Adipocyte (in vitro differentiated cells): ENCODE measurements around the gene CRTAC1.
A peak's percentile ranks its signal among the peaks of the same experiment; 100 is the strongest.

Experiments used
- DNase-seq: peaks from one replicate; pipeline ENCODE4 v3.0.0-alpha.2; 2015; ENCODE audit warnings: low read depth
- H3K27me3 ChIP-seq: replicated peaks from 2 replicates; pipeline ENCODE4 v1.7.0; 2013; ENCODE audit warnings: mild to moderate bottlenecking, low read length, moderate library complexity; ENCODE audit not compliant: control insufficient read depth, insufficient read depth
- H3K36me3 ChIP-seq: 2 replicates; pipeline ENCODE4 v1.7.0; 2013; ENCODE audit warnings: low read length, mild to moderate bottlenecking, moderate library complexity; ENCODE audit not compliant: control insufficient read depth, insufficient read depth, severe bottlenecking
- H3K4me1 ChIP-seq: 2 replicates; pipeline ENCODE4 v1.7.0; 2013; ENCODE audit warnings: mild to moderate bottlenecking, low read length, moderate library complexity; ENCODE audit not compliant: control insufficient read depth, insufficient read depth
- H3K4me3 ChIP-seq: 2 replicates; pipeline ENCODE4 v1.7.0; 2013; ENCODE audit warnings: mild to moderate bottlenecking, low read length, moderate library complexity
- H3K9ac ChIP-seq: 2 replicates; pipeline ENCODE4 v1.7.0; 2013; ENCODE audit warnings: mild to moderate bottlenecking, low read length, moderate library complexity
- H3K9me3 ChIP-seq: 2 replicates; pipeline ENCODE4 v1.7.0; 2013; ENCODE audit warnings: mild to moderate bottlenecking, low read length, moderate library complexity; ENCODE audit not compliant: control insufficient read depth

The CRTAC1 gene

GRCh38 chr10:98028168-98028770 is 2.2 kb downstream of the CRTAC1 start:
- H3K27me3 ChIP-seq = peaks cover 68% of the 10 kb centered on the region
- H3K4me1 ChIP-seq = no peaks in the 10 kb centered on the region
- DNase-seq = peak; percentile 15
- H3K9ac ChIP-seq = no peak overlapping the region
- no peak overlapping the region for H3K4me3 ChIP-seq
- no peaks in the 10 kb centered on the region for H3K9me3 ChIP-seq
- H3K36me3 ChIP-seq = no peaks in the 10 kb centered on the region

DNA sequence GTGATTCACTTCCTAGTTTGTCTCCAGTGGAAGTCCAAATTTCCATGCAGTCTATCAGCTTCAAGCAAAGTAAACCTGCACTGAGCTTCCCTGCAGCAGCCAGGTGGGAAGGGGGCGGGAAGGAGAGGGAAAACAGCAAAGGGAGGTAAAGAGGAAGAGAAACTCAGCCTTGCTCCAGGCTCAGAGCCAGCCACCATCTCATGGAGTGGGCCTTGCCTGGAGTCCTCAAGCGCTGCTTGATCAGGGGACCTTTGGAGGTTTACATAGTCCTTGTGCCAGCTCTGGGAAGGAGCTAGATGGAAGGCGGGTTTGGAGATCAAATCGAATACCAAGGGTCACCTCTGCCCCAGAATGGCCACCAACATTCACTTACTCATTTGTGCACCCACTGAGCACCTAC is 7.4 kb downstream of the CRTAC1 start:
- no peaks in the 10 kb centered on the region for H3K36me3 ChIP-seq
- no peaks in the 10 kb centered on the region for H3K9me3 ChIP-seq
- no peaks in the 10 kb centered on the region for H3K4me1 ChIP-seq
- no peak overlapping the region for H3K9ac ChIP-seq
- no peak for DNase-seq
- H3K27me3 ChIP-seq = peaks cover 65% of the 10 kb centered on the region
- H3K4me3 ChIP-seq = no peak overlapping the region

DNA sequence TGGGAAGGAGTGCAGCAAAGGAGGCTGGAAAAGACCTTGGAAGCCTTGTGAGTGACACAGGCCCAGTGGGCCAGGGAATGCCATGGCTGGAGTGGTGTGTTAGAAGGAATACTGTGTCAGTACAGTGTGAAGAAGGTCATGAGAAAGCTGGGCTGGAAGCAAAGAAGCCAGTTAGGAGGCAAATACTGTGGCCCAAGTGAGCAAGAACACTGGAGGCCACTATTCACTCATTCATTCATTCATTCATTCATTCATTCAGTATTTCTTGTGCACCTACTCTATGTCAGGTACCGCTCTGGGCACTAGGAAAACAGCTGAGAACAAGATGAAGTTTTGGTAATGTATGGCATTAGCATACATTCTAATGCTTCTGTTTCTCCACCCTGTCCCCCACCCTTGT is 9.6 kb downstream of the CRTAC1 start:
- no peak for DNase-seq
- no peaks in the 10 kb centered on the region for H3K36me3 ChIP-seq
- no peaks in the 10 kb centered on the region for H3K4me1 ChIP-seq
- peaks cover 59% of the 10 kb centered on the region for H3K27me3 ChIP-seq
- H3K4me3 ChIP-seq = no peak overlapping the region
- no peak overlapping the region for H3K9ac ChIP-seq
- no peaks in the 10 kb centered on the region for H3K9me3 ChIP-seq

DNA sequence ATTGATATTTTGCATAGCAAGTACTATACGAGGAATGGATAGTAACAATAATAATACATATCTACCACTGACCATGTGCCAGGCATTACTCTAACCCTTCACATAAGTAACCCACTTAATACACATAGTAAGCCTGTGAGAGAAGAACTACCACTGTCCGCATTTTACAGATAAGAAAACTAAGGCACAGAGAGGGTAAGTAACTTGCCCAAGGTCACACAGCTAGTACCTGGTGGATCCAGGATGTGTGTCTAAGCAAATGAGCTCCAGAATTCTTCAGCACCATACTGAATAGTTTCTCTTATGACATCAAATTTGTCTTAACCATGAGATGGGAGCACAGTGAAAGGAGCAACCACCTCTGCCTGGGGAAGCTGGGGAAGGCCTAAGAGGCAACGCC is 10.2 kb downstream of the CRTAC1 start:
- Histone ChIP-seq H3K4me3 (no peak overlapping the region), H3K9me3 (no peaks in the 10 kb centered on the region), H3K9ac (no peak overlapping the region), H3K36me3 (no peaks in the 10 kb centered on the region), H3K4me1 (no peaks in the 10 kb centered on the region), H3K27me3 (peaks cover 59% of the 10 kb centered on the region)
- no peak for DNase-seq

GRCh38 chr10:98019784-98020183 is 10.6 kb downstream of the CRTAC1 start:
- Histone ChIP-seq H3K27me3 (peaks cover 60% of the 10 kb centered on the region), H3K9ac (no peak overlapping the region), H3K4me3 (no peak overlapping the region), H3K36me3 (no peaks in the 10 kb centered on the region), H3K4me1 (no peaks in the 10 kb centered on the region), H3K9me3 (no peaks in the 10 kb centered on the region)
- DNase-seq = no peak

DNA sequence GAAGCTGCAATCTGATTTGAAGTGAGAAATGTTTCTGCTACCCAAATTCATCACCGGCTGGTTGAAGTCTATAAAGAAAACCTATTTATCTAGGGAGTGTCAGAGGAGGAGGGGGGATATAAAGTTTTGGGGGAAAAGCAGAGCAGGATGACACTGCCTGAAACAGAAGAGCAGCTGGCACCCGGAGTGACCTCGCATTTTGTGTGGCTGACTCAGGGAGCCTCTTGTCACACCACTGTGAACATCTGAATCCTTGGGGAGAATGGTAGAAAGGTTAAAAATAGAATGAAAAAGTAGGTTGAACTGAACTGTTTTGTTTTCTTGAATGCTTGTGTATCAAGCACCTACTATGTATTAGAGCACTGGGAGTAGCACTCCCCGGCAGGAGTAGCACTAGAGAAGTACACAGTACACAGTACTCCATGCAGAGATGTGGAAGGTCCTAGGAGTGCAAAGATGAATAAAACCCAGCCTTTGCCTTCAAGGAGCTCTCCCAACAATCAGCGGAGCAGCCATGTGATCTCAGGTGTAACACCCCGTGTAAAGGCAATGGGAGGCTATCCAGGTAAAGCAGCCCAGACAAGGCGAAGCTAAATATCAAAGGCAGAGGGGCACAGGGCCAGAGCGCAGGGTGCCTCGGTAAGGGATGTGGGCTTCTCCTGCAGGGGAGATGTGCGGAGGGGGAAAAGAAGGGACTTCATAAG is 13.5 kb downstream of the CRTAC1 start:
- Histone ChIP-seq H3K36me3 (no peaks in the 10 kb centered on the region), H3K9ac (no peak overlapping the region), H3K27me3 (peaks cover 65% of the 10 kb centered on the region), H3K4me3 (no peak overlapping the region), H3K9me3 (no peaks in the 10 kb centered on the region), H3K4me1 (no peaks in the 10 kb centered on the region)
- no peak for DNase-seq

DNA sequence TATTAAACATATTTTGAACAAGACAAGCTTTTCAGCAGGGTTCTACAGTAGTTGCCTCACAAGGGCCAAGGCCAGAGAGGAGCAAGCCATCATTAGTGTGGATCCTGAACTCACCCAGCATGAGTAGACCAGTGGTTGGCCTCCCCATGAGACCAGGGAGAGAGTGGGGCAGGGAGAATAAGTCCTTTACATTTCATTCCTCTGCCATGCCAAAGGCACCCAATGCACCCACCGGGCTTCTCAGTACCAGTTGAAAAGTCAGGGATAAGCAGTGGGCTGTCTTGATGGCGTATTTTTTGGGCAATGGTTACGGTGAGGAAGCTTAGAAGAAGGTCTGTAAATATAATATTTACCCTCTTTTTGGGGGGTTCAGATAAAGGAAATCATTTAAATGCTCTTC is 16.6 kb downstream of the CRTAC1 start:
- no peak overlapping the region for H3K4me3 ChIP-seq
- H3K36me3 ChIP-seq = no peaks in the 10 kb centered on the region
- H3K27me3 ChIP-seq = peaks cover 53% of the 10 kb centered on the region
- H3K9me3 ChIP-seq = no peaks in the 10 kb centered on the region
- H3K4me1 ChIP-seq = no peaks in the 10 kb centered on the region
- no peak for DNase-seq
- no peak overlapping the region for H3K9ac ChIP-seq

- no peak for DNase-seq
- peaks cover 57% of the 10 kb centered on the region for H3K27me3 ChIP-seq
- no peak overlapping the region for H3K4me3 ChIP-seq
- H3K9ac ChIP-seq = no peak overlapping the region
- H3K4me1 ChIP-seq = no peaks in the 10 kb centered on the region
- no peaks in the 10 kb centered on the region for H3K36me3 ChIP-seq
- H3K9me3 ChIP-seq = no peaks in the 10 kb centered on the region
Measured at GRCh38 chr10:98013122-98013521, 17.3 kb downstream of the CRTAC1 start.

- DNase-seq = no peak
- peaks cover 61% of the 10 kb centered on the region for H3K27me3 ChIP-seq
Measured at GRCh38 chr10:98012644-98013043, 17.8 kb downstream of the CRTAC1 start.

DNA sequence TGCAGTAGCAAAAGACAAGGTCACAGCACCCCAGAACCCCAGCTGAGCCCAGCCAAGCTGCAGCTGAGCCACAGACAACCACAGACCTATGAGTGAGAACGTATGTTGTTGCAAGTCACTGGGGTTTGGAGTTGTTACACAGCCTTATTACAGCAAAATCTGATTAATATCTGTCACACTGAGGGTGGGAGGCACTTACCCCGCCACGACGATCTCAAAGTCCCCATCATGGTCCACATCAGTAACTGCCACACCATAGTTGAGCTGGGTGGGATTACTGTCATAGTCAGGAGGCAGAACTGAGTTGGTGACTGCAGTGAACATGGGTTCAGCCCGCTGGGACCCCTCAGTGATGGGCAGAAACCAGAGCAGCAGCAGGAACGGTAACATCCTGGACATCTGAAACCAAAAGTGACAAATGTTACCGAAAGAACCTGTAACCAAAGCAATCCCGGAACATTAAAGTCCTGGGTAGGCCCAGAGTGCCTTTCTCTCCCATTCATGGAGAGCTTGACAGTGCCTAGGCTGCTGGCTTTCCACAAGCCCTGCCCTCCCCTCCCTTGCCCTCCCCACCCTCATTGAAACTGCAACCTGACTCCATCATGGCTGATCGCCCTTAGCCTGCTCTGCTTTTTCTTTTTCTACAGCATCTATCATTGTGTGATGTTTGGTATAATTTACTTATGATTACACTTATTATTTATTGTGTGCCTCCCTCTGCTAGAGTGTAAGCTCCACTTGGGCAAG is 19.3 kb downstream of the CRTAC1 start:
- Histone ChIP-seq H3K36me3 (no peaks in the 10 kb centered on the region), H3K27me3 (peaks cover 68% of the 10 kb centered on the region), H3K9ac (no peak overlapping the region), H3K4me3 (no peak overlapping the region), H3K4me1 (no peaks in the 10 kb centered on the region), H3K9me3 (no peaks in the 10 kb centered on the region)
- DNase-seq = no peak

More at GRCh38 chr10:98012644-98013043, 17.8 kb downstream of the CRTAC1 start:
- Histone ChIP-seq H3K9ac (no peak overlapping the region), H3K4me3 (no peak overlapping the region), H3K4me1 (no peaks in the 10 kb centered on the region), H3K36me3 (no peaks in the 10 kb centered on the region), H3K9me3 (no peaks in the 10 kb centered on the region)

GRCh38 chr10:98006266-98006665 is 24.2 kb downstream of the CRTAC1 start:
- Histone ChIP-seq H3K27me3 (peaks cover 40% of the 10 kb centered on the region), H3K9me3 (no peaks in the 10 kb centered on the region), H3K9ac (no peak overlapping the region), H3K4me1 (no peaks in the 10 kb centered on the region), H3K4me3 (no peak overlapping the region), H3K36me3 (no peaks in the 10 kb centered on the region)
- no peak for DNase-seq
